ENCODE data around the gene DNAJC8.
A peak's percentile ranks its signal among the peaks of the same experiment; 100 is the strongest.

The DNAJC8 gene

GRCh38 chr1:28264897-28265296, 32.1 kb upstream of the DNAJC8 start:
- Histone ChIP-seq H2AK5ac (ENCODE audit: low read depth, low read length) (no peak overlapping the region), H3K23ac (ENCODE audit: low read depth, low read length, poor library complexity) (no peak overlapping the region), H3K9me3 (replicated peaks in 1 of 2; ENCODE audit: control insufficient read depth in 2 of 2, insufficient read depth in 1 of 2, low read depth in 1 of 2, low read length in 2 of 2) (no peaks in the 10 kb centered on the region), H3K27me3 (ENCODE audit: control insufficient read depth in 3 of 3, insufficient read depth in 3 of 3, low read depth in 1 of 3, low read length in 3 of 3) (no peaks in the 10 kb centered on the region), H3K9ac (ENCODE audit: low read depth, low read length, poor library complexity) (no peak overlapping the region), H3K4me2 (ENCODE audit: insufficient read depth, low read length, poor library complexity, severe bottlenecking) (no peak overlapping the region), H3K36me3 (replicated peaks in 1 of 2; ENCODE audit: control insufficient read depth in 2 of 2, insufficient read depth in 2 of 2, low read length in 2 of 2) (peaks cover 1 to 13% of the 10 kb centered on the region in 2 donors), H2BK120ac (ENCODE audit: low read depth, low read length) (no peak overlapping the region), H2BK12ac (ENCODE audit: low read length) (no peak overlapping the region), H4K91ac (ENCODE audit: low read depth, low read length, poor library complexity) (no peak overlapping the region), H3K4ac (ENCODE audit: low read length) (no peak overlapping the region), H3K27ac (replicated peaks; ENCODE audit: low read length) (no peak overlapping the region), H2BK15ac (ENCODE audit: low read length) (no peak overlapping the region), H3K4me1 (ENCODE audit: control insufficient read depth in 2 of 2, insufficient read depth in 1 of 2, low read depth in 1 of 2, low read length in 2 of 2) (peaks cover 15 to 16% of the 10 kb centered on the region in 2 donors), H4K8ac (ENCODE audit: low read depth, low read length) (no peak overlapping the region), H2BK5ac (ENCODE audit: low read length) (no peak overlapping the region), H3K14ac (ENCODE audit: low read length) (no peak overlapping the region), H3K4me3 (ENCODE audit: low read length in 2 of 2) (no peak overlapping the region), H3K79me1 (ENCODE audit: low read depth, low read length) (peaks cover 8% of the 10 kb centered on the region), H2AFZ (ENCODE audit: low read length) (no peak overlapping the region), H3K18ac (ENCODE audit: low read length) (no peak overlapping the region)
- no peak for DNase-seq (ENCODE audit: low spot score)
- no CpG with 5 or more reads among the region's 1 CpG for WGBS, 2 donors (ENCODE audit: extremely low coverage in 2 of 2, insufficient read length in 2 of 2, insufficient replicate concordance in 1 of 2)

DNA sequence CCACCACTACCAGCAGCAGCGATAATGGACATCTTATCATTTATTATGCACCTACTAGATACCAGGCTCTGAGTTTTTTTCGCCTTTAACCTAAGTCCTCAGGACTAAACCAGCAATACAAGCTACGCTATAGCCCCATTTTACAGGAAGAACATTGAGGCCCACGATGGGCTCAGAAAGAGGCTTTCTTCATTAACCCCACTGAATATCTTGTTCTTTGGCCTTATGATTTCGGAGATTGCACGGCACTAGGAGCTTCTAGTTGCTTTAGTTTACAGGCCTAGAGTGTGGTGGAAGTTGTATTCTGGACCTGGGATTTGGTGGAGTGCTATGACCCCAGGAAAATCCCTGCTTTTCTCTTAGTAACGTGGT, 28.0 kb upstream of the DNAJC8 start:
- Histone ChIP-seq H3K4ac (ENCODE audit: low read length) (no peak overlapping the region), H3K18ac (ENCODE audit: low read length) (no peak overlapping the region), H2BK120ac (ENCODE audit: low read depth, low read length) (no peak overlapping the region), H3K4me1 (ENCODE audit: control insufficient read depth in 2 of 2, insufficient read depth in 1 of 2, low read depth in 1 of 2, low read length in 2 of 2) (peaks cover 9 to 10% of the 10 kb centered on the region in 2 donors), H2BK5ac (ENCODE audit: low read length) (no peak overlapping the region), H2BK15ac (ENCODE audit: low read length) (no peak overlapping the region), H3K23ac (ENCODE audit: low read depth, low read length, poor library complexity) (no peak overlapping the region), H2AK5ac (ENCODE audit: low read depth, low read length) (no peak overlapping the region), H4K8ac (ENCODE audit: low read depth, low read length) (no peak overlapping the region), H2BK12ac (ENCODE audit: low read length) (no peak overlapping the region), H3K79me1 (ENCODE audit: low read depth, low read length) (no peaks in the 10 kb centered on the region), H3K36me3 (replicated peaks in 1 of 2; ENCODE audit: control insufficient read depth in 2 of 2, insufficient read depth in 2 of 2, low read length in 2 of 2) (no peaks in the 10 kb centered on the region), H3K9ac (ENCODE audit: low read depth, low read length, poor library complexity) (no peak overlapping the region), H3K9me3 (replicated peaks in 1 of 2; ENCODE audit: control insufficient read depth in 2 of 2, insufficient read depth in 1 of 2, low read depth in 1 of 2, low read length in 2 of 2) (no peaks in the 10 kb centered on the region), H3K14ac (ENCODE audit: low read length) (no peak overlapping the region), H2AFZ (ENCODE audit: low read length) (no peak overlapping the region), H3K27ac (replicated peaks; ENCODE audit: low read length) (no peak overlapping the region), H3K4me2 (ENCODE audit: insufficient read depth, low read length, poor library complexity, severe bottlenecking) (peak overlapping the region; percentile 51), H4K91ac (ENCODE audit: low read depth, low read length, poor library complexity) (no peak overlapping the region), H3K4me3 (ENCODE audit: low read length in 2 of 2) (peak overlapping the region; percentile 87 to 99), H3K27me3 (ENCODE audit: control insufficient read depth in 3 of 3, insufficient read depth in 3 of 3, low read depth in 1 of 3, low read length in 3 of 3) (peaks cover 0 to 5% (median 0%) of the 10 kb centered on the region in 3 experiments)
- WGBS, 2 donors (ENCODE audit: extremely low coverage in 2 of 2, insufficient read length in 2 of 2, insufficient replicate concordance in 1 of 2), result no CpG with 5 or more reads among the region's 7 CpGs
- DNase-seq (ENCODE audit: low spot score), result no peak

DNA sequence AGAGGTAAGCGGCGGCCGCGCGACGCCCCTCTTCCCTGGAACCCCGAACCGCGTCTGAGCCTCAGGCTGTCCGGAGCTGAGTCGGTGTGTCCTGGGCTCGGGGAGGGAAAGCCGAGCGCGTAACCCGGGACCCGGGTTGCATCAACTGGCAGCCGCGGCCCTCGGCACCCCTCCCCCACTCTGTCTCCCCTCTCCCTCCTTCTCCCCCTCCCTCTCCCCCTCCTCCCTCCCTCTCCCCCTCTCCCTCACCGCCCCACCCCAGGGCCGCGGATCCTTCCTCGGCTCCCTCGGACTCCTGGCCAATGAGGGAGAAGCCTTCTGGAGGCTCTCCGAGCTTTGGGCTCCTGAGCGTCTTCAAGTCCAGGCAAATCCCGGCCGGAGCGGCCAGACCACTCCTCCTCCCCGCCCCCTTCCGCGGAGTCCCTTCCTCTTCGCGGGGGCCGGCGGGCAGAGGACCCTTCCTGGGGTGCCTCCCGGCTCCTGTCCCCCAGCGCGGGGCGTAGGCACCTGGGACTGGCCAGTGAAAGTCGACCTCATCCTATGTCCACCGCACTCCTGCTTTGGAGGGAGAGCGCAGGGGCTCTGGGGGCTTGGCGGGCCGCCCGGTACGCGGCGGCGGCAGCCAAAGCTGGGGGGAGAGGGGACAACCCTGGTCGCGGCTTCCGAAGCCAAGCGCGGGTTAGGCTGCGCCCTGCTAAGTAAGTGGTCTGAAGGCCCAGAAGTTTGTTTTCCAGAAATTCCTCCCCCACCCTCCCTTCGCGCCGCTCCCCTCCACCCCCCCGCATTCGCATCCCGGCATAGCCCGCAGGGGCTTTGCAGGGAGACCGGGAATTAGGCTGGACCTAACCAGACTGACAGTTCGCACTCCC, 27.3 kb upstream of the DNAJC8 start:
- peak overlapping the region; percentile 43 for H2AK5ac ChIP-seq (ENCODE audit: low read depth, low read length)
- peak overlapping the region; percentile 90 for H3K27ac ChIP-seq (replicated peaks; ENCODE audit: low read length)
- H3K4me1 ChIP-seq (ENCODE audit: control insufficient read depth in 2 of 2, insufficient read depth in 1 of 2, low read depth in 1 of 2, low read length in 2 of 2), result peaks cover 9 to 10% of the 10 kb centered on the region in 2 donors
- no peak overlapping the region for H4K91ac ChIP-seq (ENCODE audit: low read depth, low read length, poor library complexity)
- peak; percentile 93 for DNase-seq (ENCODE audit: low spot score)
- no peaks in the 10 kb centered on the region for H3K36me3 ChIP-seq (replicated peaks in 1 of 2; ENCODE audit: control insufficient read depth in 2 of 2, insufficient read depth in 2 of 2, low read length in 2 of 2)
- H3K23ac ChIP-seq (ENCODE audit: low read depth, low read length, poor library complexity), result peak overlapping the region; percentile 97
- WGBS, 2 donors (ENCODE audit: extremely low coverage in 2 of 2, insufficient read length in 2 of 2, insufficient replicate concordance in 1 of 2), result no CpG with 5 or more reads among the region's 66 CpGs
- H3K4ac ChIP-seq (ENCODE audit: low read length), result no peak overlapping the region
- H3K14ac ChIP-seq (ENCODE audit: low read length), result peak overlapping the region; percentile 51
- peak overlapping the region; percentile 87 to 99 for H3K4me3 ChIP-seq (ENCODE audit: low read length in 2 of 2)
- H2AFZ ChIP-seq (ENCODE audit: low read length), result peak overlapping the region; percentile 94
- no peak overlapping the region for H4K8ac ChIP-seq (ENCODE audit: low read depth, low read length)
- H3K18ac ChIP-seq (ENCODE audit: low read length), result peak overlapping the region; percentile 98
- H2BK12ac ChIP-seq (ENCODE audit: low read length), result no peak overlapping the region
- no peaks in the 10 kb centered on the region for H3K9me3 ChIP-seq (replicated peaks in 1 of 2; ENCODE audit: control insufficient read depth in 2 of 2, insufficient read depth in 1 of 2, low read depth in 1 of 2, low read length in 2 of 2)
- peak overlapping the region; percentile 95 for H2BK15ac ChIP-seq (ENCODE audit: low read length)
- H2BK5ac ChIP-seq (ENCODE audit: low read length), result peak overlapping the region; percentile 89
- H3K79me1 ChIP-seq (ENCODE audit: low read depth, low read length), result no peaks in the 10 kb centered on the region
- peak overlapping the region; percentile 38 for H2BK120ac ChIP-seq (ENCODE audit: low read depth, low read length)
- peak overlapping the region; percentile 63 for H3K4me2 ChIP-seq (ENCODE audit: insufficient read depth, low read length, poor library complexity, severe bottlenecking)
- H3K27me3 ChIP-seq (ENCODE audit: control insufficient read depth in 3 of 3, insufficient read depth in 3 of 3, low read depth in 1 of 3, low read length in 3 of 3), result peaks cover 0 to 5% (median 0%) of the 10 kb centered on the region in 3 experiments
- H3K9ac ChIP-seq (ENCODE audit: low read depth, low read length, poor library complexity), result peak overlapping the region; percentile 95

- peak within 1 kb of the TSS; percentile 90 for H3K27ac ChIP-seq (replicated peaks; ENCODE audit: low read length)
- no peak within 1 kb of the TSS for H4K8ac ChIP-seq (ENCODE audit: low read depth, low read length)
- peak within 1 kb of the TSS; percentile 97 for H3K23ac ChIP-seq (ENCODE audit: low read depth, low read length, poor library complexity)
- no peak within 1 kb of the TSS for H2BK12ac ChIP-seq (ENCODE audit: low read length)
- peak within 1 kb of the TSS; percentile 95 for H3K9ac ChIP-seq (ENCODE audit: low read depth, low read length, poor library complexity)
- peak within 1 kb of the TSS; percentile 38 for H2BK120ac ChIP-seq (ENCODE audit: low read depth, low read length)
- H2BK15ac ChIP-seq (ENCODE audit: low read length), result peak within 1 kb of the TSS; percentile 95
- WGBS, 2 donors (ENCODE audit: extremely low coverage in 2 of 2, insufficient read length in 2 of 2, insufficient replicate concordance in 1 of 2), result no CpG with 5 or more reads among the region's 76 CpGs
- DNase-seq (ENCODE audit: low spot score), result peak; percentile 98
- peaks cover 9 to 10% of the 10 kb centered on the region in 2 donors for H3K4me1 ChIP-seq (ENCODE audit: control insufficient read depth in 2 of 2, insufficient read depth in 1 of 2, low read depth in 1 of 2, low read length in 2 of 2)
- H3K4ac ChIP-seq (ENCODE audit: low read length), result no peak within 1 kb of the TSS
- H3K79me1 ChIP-seq (ENCODE audit: low read depth, low read length), result no peaks in the 10 kb centered on the region
- H3K27me3 ChIP-seq (ENCODE audit: control insufficient read depth in 3 of 3, insufficient read depth in 3 of 3, low read depth in 1 of 3, low read length in 3 of 3), result peaks cover 0 to 5% (median 0%) of the 10 kb centered on the region in 3 experiments
- no peaks in the 10 kb centered on the region for H3K9me3 ChIP-seq (replicated peaks in 1 of 2; ENCODE audit: control insufficient read depth in 2 of 2, insufficient read depth in 1 of 2, low read depth in 1 of 2, low read length in 2 of 2)
- H3K4me2 ChIP-seq (ENCODE audit: insufficient read depth, low read length, poor library complexity, severe bottlenecking), result peak within 1 kb of the TSS; percentile 63
- H2AFZ ChIP-seq (ENCODE audit: low read length), result peak within 1 kb of the TSS; percentile 94
- no peak within 1 kb of the TSS for H4K91ac ChIP-seq (ENCODE audit: low read depth, low read length, poor library complexity)
- H3K18ac ChIP-seq (ENCODE audit: low read length), result peak within 1 kb of the TSS; percentile 98
- peak within 1 kb of the TSS; percentile 89 for H2BK5ac ChIP-seq (ENCODE audit: low read length)
- H3K14ac ChIP-seq (ENCODE audit: low read length), result peak within 1 kb of the TSS; percentile 51
- peak within 1 kb of the TSS; percentile 43 for H2AK5ac ChIP-seq (ENCODE audit: low read depth, low read length)
- H3K4me3 ChIP-seq (ENCODE audit: low read length in 2 of 2), result peak within 1 kb of the TSS; percentile 87 to 99
- no peaks in the 10 kb centered on the region for H3K36me3 ChIP-seq (replicated peaks in 1 of 2; ENCODE audit: control insufficient read depth in 2 of 2, insufficient read depth in 2 of 2, low read length in 2 of 2)
Measured at GRCh38 chr1:28259252-28259933, 26.6 kb upstream of the DNAJC8 start, which contains the start of gene SESN2. Gene SESN2 (plus strand): TSS chr1:28259518. CDS start chr1:28259848, 330 bp downstream.
